Ovary (tissue), 9 donors: ENCODE results near the gene TBCD. TPM values are rescaled to one million over a fixed set of nuclear protein-coding genes. Genes with fewer than 3 reads are reported as not detected.
"Not testable (repeated sequence)": the region's sequence is repeated elsewhere in the genome, so short reads cannot be mapped to it uniquely, and the experiment has no call there.

Experiments
- DNase-seq, 5 donors: peaks; one replicate each; pipeline ENCODE4 v3.0.0-alpha.2; 2019 to 2020
- H3K27ac ChIP-seq, 2 donors: fragments of 200-600 bp; one replicate each; pipeline versions ENCODE4 v1.5.1 to v1.8.0; 2019 to 2022
- H3K27me3 ChIP-seq: fragments of 200-600 bp; one replicate; pipeline ENCODE4 v1.8.0; 2022
- H3K36me3 ChIP-seq: fragments of 200-600 bp; sonication (generic); one replicate; pipeline ENCODE4 v1.5.1; 2019
- H3K4me1 ChIP-seq: one replicate; pipeline ENCODE4 v1.8.1; 2013; ENCODE audit warnings: mild to moderate bottlenecking, moderate library complexity; ENCODE audit not compliant: insufficient read depth
- H3K4me3 ChIP-seq: fragments of 200-600 bp; sonication (generic); one replicate; pipeline ENCODE4 v1.5.1; 2017
- H3K9me3 ChIP-seq, 2 donors: fragments of 200-600 bp in 1 of 2; sonication (generic) in 1 of 2; one replicate each; pipeline versions ENCODE4 v1.5.1 to v1.8.1; 2013 to 2019; ENCODE audit warnings: mild to moderate bottlenecking in 1 of 2, moderate library complexity in 1 of 2
- EP300 ChIP-seq: sonication (generic); formaldehyde crosslinking; IDR thresholded peaks from one replicate; pipeline ENCODE4 v1.6.1; 2017; ENCODE audit warnings: antibody characterized with exemption
- POLR2A ChIP-seq: fragments of 450-650 bp; IDR thresholded peaks from one replicate; pipeline ENCODE4 v1.6.1; 2017; ENCODE audit warnings: antibody characterized with exemption, mild to moderate bottlenecking, moderate library complexity
- WGBS, 3 donors: extraction: QIAGEN DNeasy Blood & Tissue Kit in 1 of 3; methylation state at CpG; one replicate each; pipeline versions ENCODE4 v1.1.5 to v1.1.7; 2013 to 2017; 5-methylcytosine and 5-hydroxymethylcytosine counted together
- intact Hi-C, 4 donors: fragments of 100-400 bp; cut with DNase I; formaldehyde crosslinking; loops; one replicate each; pipeline versions ENCODE4 v1.11.0 to v1.15.1; 2022 to 2023
- polyA plus RNA-seq, 2 donors: library from polyadenylated mRNA; stranded (reverse); fragments of 200-250 nt in 1 of 2; fragments of 350-450 nt in 1 of 2; fragmentation: Illumina TruSeq in 1 of 2; extraction: RNeasy Lipid Tissue Mini Kit (QIAGEN cat#74804) in 1 of 2; gene quantifications; one replicate each; pipeline ENCODE4 v1.2.3, GENCODE V29; 2013 to 2014
- total RNA-seq, 7 donors: library from RNA; depleted of rRNA in 2 of 7; stranded (reverse); fragments of >200 nt in 2 of 7; fragmentation: NEBNext Ultra II Directional in 3 of 7; extraction: Animal tissue kit (Norgen Biotek cat#: 25700) in 3 of 7; gene quantifications; one replicate each; pipeline versions ENCODE4 v1.1.0 to v1.2.4, GENCODE V29; 2016 to 2023
- TF ChIP-seq, protein P1 (sequence below), 3 donors: fragments of 450-650 bp in 2 of 3; fragments of 200-600 bp in 1 of 3; IDR thresholded peaks; one replicate each; pipeline versions ENCODE4 v1.5.1 to v1.8.0; 2016 to 2022; ENCODE audit warnings: antibody characterized with exemption in 3 of 3, mild to moderate bottlenecking in 1 of 3
- donor health status: DM: no; HTN: no; CAD: no; lungs with moderate emphysema.
- donor health status: DM: no; HTN: no; CAD: no.
- donor health status: Bipolar disorder and iron deficiency.
- donor health status: DM: yes; HTN: yes; CAD: no.
- donor health status: DM: no; HTN: no; CAD: no.
- donor health status: DM: yes; HTN: yes; CAD: no.

TBCD gene
- total and polyA plus RNA-seq, 9 donors = 29.2 to 88.3 (median 59.2) TPM

DNA sequence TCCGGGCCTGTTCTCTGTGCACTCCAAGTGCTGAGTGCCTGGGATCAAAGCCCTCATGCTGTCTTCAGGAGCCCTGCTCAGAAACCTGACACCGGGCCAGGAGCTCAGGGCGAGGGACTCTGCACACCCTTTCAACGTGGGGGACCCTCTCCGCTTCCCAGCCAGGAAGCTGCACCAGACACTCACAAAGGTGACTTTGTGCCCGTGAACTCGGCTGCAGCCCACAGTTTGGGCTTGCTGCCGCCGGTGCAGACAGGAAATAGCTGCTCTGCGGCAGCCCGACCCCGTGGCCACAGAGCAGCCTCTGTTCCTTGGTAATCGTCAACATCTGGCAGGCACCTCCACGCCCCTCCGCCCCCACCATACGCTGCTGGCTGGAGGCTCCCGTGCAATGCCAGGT is 234.1 kb downstream of the TBCD start:
- no peak for DNase-seq
- intact Hi-C loops = no loop called here
- no peaks in the 10 kb centered on the region for H3K36me3 ChIP-seq
- H3K27me3 ChIP-seq = no peaks in the 10 kb centered on the region
- H3K9me3 ChIP-seq = no peaks in the 10 kb centered on the region
- 15 to 33% (median 15%) methylated on average over 17 of the region's 17 CpGs for WGBS, 3 donors
- TF ChIP-seq POLR2A = no peak
- H3K27ac ChIP-seq = no peak overlapping the region
- H3K4me3 ChIP-seq = no peak overlapping the region
- H3K4me1 ChIP-seq = no peaks in the 10 kb centered on the region

DNA sequence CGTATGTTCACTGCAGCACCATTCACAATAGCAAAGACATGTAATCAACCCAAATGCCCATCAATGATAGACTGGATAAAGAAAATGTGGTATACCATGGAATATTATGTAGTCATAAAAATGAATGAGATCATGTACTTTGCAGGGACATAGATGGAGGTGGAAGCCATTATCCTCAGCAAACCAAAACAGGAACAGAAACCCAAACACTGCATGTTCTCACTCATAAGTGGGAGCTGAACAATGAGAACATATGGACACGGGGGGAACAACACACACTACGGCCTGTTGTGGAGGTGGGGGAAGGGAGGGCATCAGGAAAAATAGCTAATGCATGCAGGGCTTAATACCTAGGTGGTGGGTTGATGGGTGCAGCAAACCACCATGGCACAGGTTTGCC is 237.2 kb downstream of the TBCD start:
- H3K4me1 ChIP-seq, H3K36me3 ChIP-seq, H3K27me3 ChIP-seq, DNase-seq, H3K27ac ChIP-seq, intact Hi-C loops, H3K9me3 ChIP-seq, H3K4me3 ChIP-seq: not testable (repeated sequence)
- WGBS, 3 donors = 96 to 97% (median 96%) methylated on average over 3 of the region's 3 CpGs

DNA sequence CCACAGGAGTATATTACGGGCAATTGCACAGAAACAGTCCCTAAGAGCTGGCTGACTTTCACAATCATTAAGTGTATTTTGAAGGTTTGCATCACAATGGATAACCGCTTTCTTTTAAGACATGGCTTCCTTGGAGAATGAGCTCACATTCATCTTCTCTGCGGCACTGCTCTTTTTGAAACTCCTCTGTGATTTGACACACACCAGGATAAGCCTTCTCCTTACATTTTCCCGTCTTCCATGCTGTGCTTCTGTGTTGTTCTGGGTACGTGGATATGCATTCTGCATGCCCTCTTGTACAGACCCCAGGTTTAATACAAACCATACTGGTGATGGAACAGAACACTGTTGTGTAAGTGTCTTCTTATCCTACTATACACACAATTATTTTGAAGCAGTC is 238.0 kb downstream of the TBCD start:
- Histone ChIP-seq H3K9me3 (no peaks in the 10 kb centered on the region), H3K4me3 (no peak overlapping the region), H3K4me1 (no peaks in the 10 kb centered on the region), H3K36me3 (no peaks in the 10 kb centered on the region), H3K27me3 (no peaks in the 10 kb centered on the region), H3K27ac (no peak overlapping the region)
- intact Hi-C loops = no loop called here
- TF ChIP-seq, protein P1, sequence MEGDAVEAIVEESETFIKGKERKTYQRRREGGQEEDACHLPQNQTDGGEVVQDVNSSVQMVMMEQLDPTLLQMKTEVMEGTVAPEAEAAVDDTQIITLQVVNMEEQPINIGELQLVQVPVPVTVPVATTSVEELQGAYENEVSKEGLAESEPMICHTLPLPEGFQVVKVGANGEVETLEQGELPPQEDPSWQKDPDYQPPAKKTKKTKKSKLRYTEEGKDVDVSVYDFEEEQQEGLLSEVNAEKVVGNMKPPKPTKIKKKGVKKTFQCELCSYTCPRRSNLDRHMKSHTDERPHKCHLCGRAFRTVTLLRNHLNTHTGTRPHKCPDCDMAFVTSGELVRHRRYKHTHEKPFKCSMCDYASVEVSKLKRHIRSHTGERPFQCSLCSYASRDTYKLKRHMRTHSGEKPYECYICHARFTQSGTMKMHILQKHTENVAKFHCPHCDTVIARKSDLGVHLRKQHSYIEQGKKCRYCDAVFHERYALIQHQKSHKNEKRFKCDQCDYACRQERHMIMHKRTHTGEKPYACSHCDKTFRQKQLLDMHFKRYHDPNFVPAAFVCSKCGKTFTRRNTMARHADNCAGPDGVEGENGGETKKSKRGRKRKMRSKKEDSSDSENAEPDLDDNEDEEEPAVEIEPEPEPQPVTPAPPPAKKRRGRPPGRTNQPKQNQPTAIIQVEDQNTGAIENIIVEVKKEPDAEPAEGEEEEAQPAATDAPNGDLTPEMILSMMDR (IDR thresholded peaks at IDR 0.05) = no peak
- TF ChIP-seq EP300 = no peak
- no peak for TF ChIP-seq POLR2A
- 95 to 97% (median 96%) methylated on average over 5 of the region's 5 CpGs for WGBS, 3 donors
- DNase-seq = no peak

DNA sequence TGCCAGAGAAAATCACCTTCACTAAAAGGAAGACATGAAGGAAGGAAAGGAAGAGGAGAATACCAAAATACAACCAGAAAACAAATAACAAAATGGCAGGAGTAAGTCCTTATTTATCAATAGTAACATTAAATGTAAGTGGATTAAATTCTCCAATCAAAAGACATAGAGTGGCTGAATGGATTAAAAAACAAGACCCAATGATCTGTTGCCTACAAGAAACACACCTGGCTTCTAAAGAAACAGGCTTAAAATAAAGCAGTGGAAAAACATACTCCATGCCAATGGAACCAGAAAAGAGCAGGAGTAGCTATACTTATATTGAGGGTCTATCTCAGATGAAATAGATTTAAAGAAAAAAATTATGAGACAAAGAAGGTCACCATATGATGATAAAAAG is 241.1 kb downstream of the TBCD start:
- Histone ChIP-seq H3K27me3 (no peaks in the 10 kb centered on the region), H3K27ac (no peak overlapping the region), H3K4me3 (no peak overlapping the region), H3K4me1 (no peaks in the 10 kb centered on the region), H3K9me3 (no peaks in the 10 kb centered on the region), H3K36me3 (no peaks in the 10 kb centered on the region)
- intact Hi-C loops = no loop called here
- no peak for DNase-seq
- TF ChIP-seq EP300 (no peak), POLR2A (no peak)
- TF ChIP-seq, protein P1 (IDR thresholded peaks at IDR 0.05) = no peak

Other genes with a start within 250 kb of the TBCD start
- gene FOXK2, start 232.3 kb upstream of the TBCD start, total RNA-seq = 10 to 100 TPM; 27.2 to 67.6 (median 48.2) TPM
- 10 to 100 TPM; 19.1 to 28.8 TPM for gene FOXK2, start 232.3 kb upstream of the TBCD start, polyA plus RNA-seq
- 10 to 100 TPM; 43.0 to 99.3 (median 83.5) TPM for gene WDR45B, start 103.6 kb upstream of the TBCD start, total RNA-seq
- 10 to 100 TPM; 55.2 to 58.0 TPM for gene WDR45B, start 103.6 kb upstream of the TBCD start, polyA plus RNA-seq
- gene RAB40B, start 53.4 kb upstream of the TBCD start, total RNA-seq = 10 to 100 TPM; 10.0 to 25.9 (median 14.9) TPM
- gene RAB40B, start 53.4 kb upstream of the TBCD start, polyA plus RNA-seq = 10 to 100 TPM in 1 of 2 donors, 1 to 10 TPM in 1; 9.2 to 18.6 TPM
- 10 to 100 TPM in 6 of 7 donors, 1 to 10 TPM in 1; 9.9 to 48.6 (median 39.0) TPM for gene FN3KRP, start 35.4 kb upstream of the TBCD start, total RNA-seq
- gene FN3KRP, start 35.4 kb upstream of the TBCD start, polyA plus RNA-seq = 10 to 100 TPM; 37.9 to 51.5 TPM
- gene FN3K, start 16.4 kb upstream of the TBCD start, total RNA-seq = 100 to 1,000 TPM in 1 of 7 donors, 10 to 100 TPM in 6; 14.5 to 106 (median 44.6) TPM
- 10 to 100 TPM; 12.0 to 22.0 TPM for gene FN3K, start 16.4 kb upstream of the TBCD start, polyA plus RNA-seq
- gene ZNF750, start 88.0 kb downstream of the TBCD start, total RNA-seq = not detected
- under 1 TPM in 1 of 2 donors, not detected in 1; 0.02 TPM for gene ZNF750, start 88.0 kb downstream of the TBCD start, polyA plus RNA-seq